Brain microvascular endothelial cell (primary cell): ENCODE measurements around the gene PKD2L2.

Experiments
- DNase-seq: peaks from one replicate; pipeline ENCODE4 v3.0.0-alpha.2; 2020
- H3K27ac ChIP-seq: fragments of 250-450 bp; sonication (Bioruptor Pico); 2 replicates; pipeline ENCODE4 v1.5.1; 2020; ENCODE audit warnings: mild to moderate bottlenecking, moderate library complexity
- H3K27me3 ChIP-seq: fragments of 250-450 bp; sonication (Bioruptor Pico); replicated peaks from 2 replicates; pipeline ENCODE4 v1.5.1; 2020; ENCODE audit warnings: mild to moderate bottlenecking
- H3K36me3 ChIP-seq: fragments of 250-450 bp; sonication (Bioruptor Pico); replicated peaks from 2 replicates; pipeline ENCODE4 v1.5.1; 2020; ENCODE audit warnings: mild to moderate bottlenecking
- H3K4me3 ChIP-seq: 2 replicates; pipeline ENCODE4 v1.5.1; 2011; ENCODE audit warnings: low read depth, mild to moderate bottlenecking, control low read depth, low read length, moderate library complexity
- CTCF ChIP-seq: IDR thresholded peaks from 2 replicates; pipeline ENCODE4 v1.5.1; 2011; ENCODE audit warnings: low read depth, mild to moderate bottlenecking, moderate library complexity, low read length, control low read depth, inconsistent platforms; ENCODE audit errors: missing control alignments
- in situ Hi-C: cut with HindIII; loops from 2 replicates; pipeline ENCODE4 v1.10.0; 2017; ENCODE audit warnings: low sequenced_read_pairs, low pct_ligation_motif_present

Gene PKD2L2

GRCh38 chr5:137975208-137975607 lies 86.0 kb downstream of the PKD2L2 start:
- in situ Hi-C loops = no loop called here
- Histone ChIP-seq H3K4me3 (no peak overlapping the region), H3K27ac (no peak overlapping the region), H3K27me3 (no peaks in the 10 kb centered on the region), H3K36me3 (no peaks in the 10 kb centered on the region)
- no peak for DNase-seq
- no peak for TF ChIP-seq CTCF

GRCh38 chr5:137989419-137989818 lies 100.2 kb downstream of the PKD2L2 start:
- Histone ChIP-seq H3K36me3 (peaks cover 4% of the 10 kb centered on the region), H3K4me3 (no peak overlapping the region), H3K27me3 (no peaks in the 10 kb centered on the region), H3K27ac (no peak overlapping the region)
- DNase-seq = no peak
- in situ Hi-C loops = no loop called here
- no peak for TF ChIP-seq CTCF
